Liver (tissue), 3 donors: ENCODE data around the gene FEZ2.

Experiments
- FOXA2 ChIP-seq: IDR thresholded peaks from 2 replicates; pipeline ENCODE4 v1.6.1; 2016; ENCODE audit warnings: antibody characterized with exemption
- JUND ChIP-seq, 2 donors: IDR thresholded peaks; 2 replicates each; pipeline ENCODE4 v1.6.1; 2016; ENCODE audit warnings: antibody characterized with exemption in 2 of 2
- NR2F2 ChIP-seq: IDR thresholded peaks from 2 replicates; pipeline ENCODE4 v1.6.1; 2016; ENCODE audit warnings: antibody characterized with exemption
- SP1 ChIP-seq: IDR thresholded peaks from 2 replicates; pipeline ENCODE4 v1.6.1; 2018; ENCODE audit warnings: antibody characterized with exemption, mild to moderate bottlenecking
- TAF1 ChIP-seq: conservative IDR thresholded peaks from 2 replicates; pipeline ENCODE4 v1.6.1; 2016; ENCODE audit warnings: antibody characterized with exemption, mild to moderate bottlenecking
- YY1 ChIP-seq: IDR thresholded peaks from 2 replicates; pipeline ENCODE4 v1.6.1; 2016; ENCODE audit warnings: antibody characterized with exemption, mild to moderate bottlenecking
- TF ChIP-seq, protein P1 (sequence below): fragments of 150-350 bp; IDR thresholded peaks from 2 replicates; pipeline ENCODE4 v1.5.1; 2017; ENCODE audit warnings: improper control_type of control experiment, low read depth, low read length; ENCODE audit not compliant: missing input control
- TF ChIP-seq, protein P2 (sequence below): IDR thresholded peaks from 2 replicates; pipeline ENCODE4 v1.6.1; 2016; ENCODE audit warnings: antibody characterized with exemption
- TF ChIP-seq, protein P3 (sequence below): IDR thresholded peaks from 2 replicates; pipeline ENCODE4 v1.6.1; 2016; ENCODE audit warnings: antibody characterized with exemption
- TF ChIP-seq, protein P4 (sequence below): IDR thresholded peaks from 2 replicates; pipeline ENCODE4 v1.6.1; 2016; ENCODE audit warnings: antibody characterized with exemption, mild to moderate bottlenecking
- TF ChIP-seq, protein P5 (sequence below): IDR thresholded peaks from 2 replicates; pipeline ENCODE4 v1.6.1; 2016; ENCODE audit warnings: antibody characterized with exemption
- donor health status: healthy.
- donor health status: healthy.

DNA sequence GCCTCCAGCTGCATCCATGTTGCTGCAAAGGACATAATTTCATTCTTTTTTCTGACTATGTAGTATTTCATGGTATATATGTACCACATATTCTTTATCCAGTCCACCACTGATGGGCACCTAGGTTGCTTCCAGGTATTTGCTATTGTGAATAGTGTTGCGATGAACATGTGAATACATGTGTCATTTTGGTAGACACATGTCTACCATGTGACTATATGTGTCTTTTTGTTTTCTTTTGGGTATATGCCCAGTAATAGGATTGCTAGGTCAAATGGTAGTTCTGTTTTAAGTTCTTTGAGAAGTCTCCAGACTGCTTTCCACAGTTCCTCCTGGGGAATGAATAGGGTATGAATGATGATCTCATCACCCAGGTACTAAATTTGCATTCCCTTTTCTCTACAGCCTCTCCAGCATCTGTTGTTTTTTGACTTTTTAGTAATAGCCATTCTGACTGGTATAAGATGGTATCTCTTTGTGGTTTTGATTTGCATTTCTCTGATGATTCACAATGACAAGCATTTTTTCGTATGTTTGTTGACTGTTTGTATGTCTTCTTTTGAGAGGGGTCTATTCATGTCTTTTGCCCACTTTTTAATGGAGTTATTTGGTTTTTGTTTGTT, 35.6 kb upstream of the FEZ2 start:
- TF ChIP-seq, protein P1, sequence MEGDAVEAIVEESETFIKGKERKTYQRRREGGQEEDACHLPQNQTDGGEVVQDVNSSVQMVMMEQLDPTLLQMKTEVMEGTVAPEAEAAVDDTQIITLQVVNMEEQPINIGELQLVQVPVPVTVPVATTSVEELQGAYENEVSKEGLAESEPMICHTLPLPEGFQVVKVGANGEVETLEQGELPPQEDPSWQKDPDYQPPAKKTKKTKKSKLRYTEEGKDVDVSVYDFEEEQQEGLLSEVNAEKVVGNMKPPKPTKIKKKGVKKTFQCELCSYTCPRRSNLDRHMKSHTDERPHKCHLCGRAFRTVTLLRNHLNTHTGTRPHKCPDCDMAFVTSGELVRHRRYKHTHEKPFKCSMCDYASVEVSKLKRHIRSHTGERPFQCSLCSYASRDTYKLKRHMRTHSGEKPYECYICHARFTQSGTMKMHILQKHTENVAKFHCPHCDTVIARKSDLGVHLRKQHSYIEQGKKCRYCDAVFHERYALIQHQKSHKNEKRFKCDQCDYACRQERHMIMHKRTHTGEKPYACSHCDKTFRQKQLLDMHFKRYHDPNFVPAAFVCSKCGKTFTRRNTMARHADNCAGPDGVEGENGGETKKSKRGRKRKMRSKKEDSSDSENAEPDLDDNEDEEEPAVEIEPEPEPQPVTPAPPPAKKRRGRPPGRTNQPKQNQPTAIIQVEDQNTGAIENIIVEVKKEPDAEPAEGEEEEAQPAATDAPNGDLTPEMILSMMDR = no peak
- TF ChIP-seq JUND (IDR thresholded peaks at IDR 0.05) (no peak), TAF1 (no peak), FOXA2 (no peak), YY1 (no peak), NR2F2 (no peak), SP1 (no peak)
- TF ChIP-seq, protein P2, sequence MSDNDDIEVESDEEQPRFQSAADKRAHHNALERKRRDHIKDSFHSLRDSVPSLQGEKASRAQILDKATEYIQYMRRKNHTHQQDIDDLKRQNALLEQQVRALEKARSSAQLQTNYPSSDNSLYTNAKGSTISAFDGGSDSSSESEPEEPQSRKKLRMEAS = no peak
- TF ChIP-seq, protein P3, sequence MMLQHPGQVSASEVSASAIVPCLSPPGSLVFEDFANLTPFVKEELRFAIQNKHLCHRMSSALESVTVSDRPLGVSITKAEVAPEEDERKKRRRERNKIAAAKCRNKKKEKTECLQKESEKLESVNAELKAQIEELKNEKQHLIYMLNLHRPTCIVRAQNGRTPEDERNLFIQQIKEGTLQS = no peak
- TF ChIP-seq, protein P4, sequence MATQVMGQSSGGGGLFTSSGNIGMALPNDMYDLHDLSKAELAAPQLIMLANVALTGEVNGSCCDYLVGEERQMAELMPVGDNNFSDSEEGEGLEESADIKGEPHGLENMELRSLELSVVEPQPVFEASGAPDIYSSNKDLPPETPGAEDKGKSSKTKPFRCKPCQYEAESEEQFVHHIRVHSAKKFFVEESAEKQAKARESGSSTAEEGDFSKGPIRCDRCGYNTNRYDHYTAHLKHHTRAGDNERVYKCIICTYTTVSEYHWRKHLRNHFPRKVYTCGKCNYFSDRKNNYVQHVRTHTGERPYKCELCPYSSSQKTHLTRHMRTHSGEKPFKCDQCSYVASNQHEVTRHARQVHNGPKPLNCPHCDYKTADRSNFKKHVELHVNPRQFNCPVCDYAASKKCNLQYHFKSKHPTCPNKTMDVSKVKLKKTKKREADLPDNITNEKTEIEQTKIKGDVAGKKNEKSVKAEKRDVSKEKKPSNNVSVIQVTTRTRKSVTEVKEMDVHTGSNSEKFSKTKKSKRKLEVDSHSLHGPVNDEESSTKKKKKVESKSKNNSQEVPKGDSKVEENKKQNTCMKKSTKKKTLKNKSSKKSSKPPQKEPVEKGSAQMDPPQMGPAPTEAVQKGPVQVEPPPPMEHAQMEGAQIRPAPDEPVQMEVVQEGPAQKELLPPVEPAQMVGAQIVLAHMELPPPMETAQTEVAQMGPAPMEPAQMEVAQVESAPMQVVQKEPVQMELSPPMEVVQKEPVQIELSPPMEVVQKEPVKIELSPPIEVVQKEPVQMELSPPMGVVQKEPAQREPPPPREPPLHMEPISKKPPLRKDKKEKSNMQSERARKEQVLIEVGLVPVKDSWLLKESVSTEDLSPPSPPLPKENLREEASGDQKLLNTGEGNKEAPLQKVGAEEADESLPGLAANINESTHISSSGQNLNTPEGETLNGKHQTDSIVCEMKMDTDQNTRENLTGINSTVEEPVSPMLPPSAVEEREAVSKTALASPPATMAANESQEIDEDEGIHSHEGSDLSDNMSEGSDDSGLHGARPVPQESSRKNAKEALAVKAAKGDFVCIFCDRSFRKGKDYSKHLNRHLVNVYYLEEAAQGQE = no peak
- TF ChIP-seq, protein P5, sequence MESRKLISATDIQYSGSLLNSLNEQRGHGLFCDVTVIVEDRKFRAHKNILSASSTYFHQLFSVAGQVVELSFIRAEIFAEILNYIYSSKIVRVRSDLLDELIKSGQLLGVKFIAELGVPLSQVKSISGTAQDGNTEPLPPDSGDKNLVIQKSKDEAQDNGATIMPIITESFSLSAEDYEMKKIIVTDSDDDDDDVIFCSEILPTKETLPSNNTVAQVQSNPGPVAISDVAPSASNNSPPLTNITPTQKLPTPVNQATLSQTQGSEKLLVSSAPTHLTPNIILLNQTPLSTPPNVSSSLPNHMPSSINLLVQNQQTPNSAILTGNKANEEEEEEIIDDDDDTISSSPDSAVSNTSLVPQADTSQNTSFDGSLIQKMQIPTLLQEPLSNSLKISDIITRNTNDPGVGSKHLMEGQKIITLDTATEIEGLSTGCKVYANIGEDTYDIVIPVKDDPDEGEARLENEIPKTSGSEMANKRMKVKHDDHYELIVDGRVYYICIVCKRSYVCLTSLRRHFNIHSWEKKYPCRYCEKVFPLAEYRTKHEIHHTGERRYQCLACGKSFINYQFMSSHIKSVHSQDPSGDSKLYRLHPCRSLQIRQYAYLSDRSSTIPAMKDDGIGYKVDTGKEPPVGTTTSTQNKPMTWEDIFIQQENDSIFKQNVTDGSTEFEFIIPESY = no peak
